Neural progenitor cell (in vitro differentiated cells): ENCODE results near the gene KAZN.

Experiments
- CTCF ChIP-seq: fragments of 200-600 bp; sonication (generic); IDR thresholded peaks from 2 replicates; pipeline ENCODE4 v1.5.1; 2017; ENCODE audit warnings: antibody characterized with exemption, mild to moderate bottlenecking
- EZH2 ChIP-seq: fragments of 200-600 bp; sonication (generic); IDR thresholded peaks from 2 replicates; pipeline ENCODE4 v1.6.1; 2017; ENCODE audit warnings: antibody characterized with exemption, mild to moderate bottlenecking, moderate library complexity

GRCh38 chr1:14887764-14888350 is 289.4 kb downstream of the KAZN start:
- TF ChIP-seq CTCF: no peak
- no peak for TF ChIP-seq EZH2
